H1 (cell line): ENCODE data around the gene MYOM1. TPM values are rescaled to one million over a fixed set of nuclear protein-coding genes. Genes with fewer than 3 reads are reported as not detected.

ENCODE experiments used
- CTCF ChIA-PET: fragments of 300-600 bp; sonication (Branson Sonifier 250); formaldehyde crosslinking; loops from one replicate; lab custom pipeline; 2021; ENCODE audit not compliant: partially characterized antibody; lab: Charles Lee
- POLR2A ChIA-PET: fragments of 300-600 bp; sonication (Branson Sonifier 250); formaldehyde crosslinking; loops from one replicate; lab custom pipeline; 2021; ENCODE audit warnings: inconsistent platforms; ENCODE audit not compliant: partially characterized antibody; lab: Charles Lee
- DNase-seq, 2 experiments: peaks; one replicate each; pipeline versions ENCODE4 v3.0.0 to v3.0.0-alpha.2; 2010 to 2022; ENCODE audit warnings: low spot score in 2 of 2, low read depth in 1 of 2, mixed read lengths in 1 of 2
- FAIRE-seq: peaks from 2 replicates; lab custom pipeline; 2011; peaks lifted over from hg19 to GRCh38; lab: Jason Lieb, UNC
- H2AFZ ChIP-seq: 2 replicates; pipeline ENCODE4 v1.8.1; 2012; ENCODE audit warnings: low read length, inconsistent platforms
- H2AK5ac ChIP-seq: 2 replicates; pipeline ENCODE4 v1.6.1; 2013; ENCODE audit warnings: low read depth, low read length
- H2BK120ac ChIP-seq: replicated peaks from 2 replicates; pipeline ENCODE3; 2013; ENCODE audit warnings: low read depth, low read length, inconsistent platforms
- H2BK12ac ChIP-seq: 2 replicates; pipeline ENCODE4 v1.6.1; 2013; ENCODE audit warnings: low read depth, low read length
- H2BK15ac ChIP-seq: 2 replicates; pipeline ENCODE4 v1.6.1; 2013; ENCODE audit warnings: low read length
- H2BK20ac ChIP-seq: 2 replicates; pipeline ENCODE4 v1.6.1; 2013; ENCODE audit warnings: low read length
- H2BK5ac ChIP-seq: 2 replicates; pipeline ENCODE4 v1.6.1; 2013; ENCODE audit warnings: low read depth, low read length
- H3K14ac ChIP-seq: 2 replicates; pipeline ENCODE4 v1.6.1; 2013; ENCODE audit warnings: inconsistent platforms; ENCODE audit not compliant: insufficient read length
- H3K18ac ChIP-seq: 2 replicates; pipeline ENCODE4 v1.6.1; 2013; ENCODE audit warnings: low read length; ENCODE audit errors: extremely low read depth
- H3K23ac ChIP-seq: 2 replicates; pipeline ENCODE4 v1.6.1; 2013; ENCODE audit warnings: inconsistent platforms; ENCODE audit not compliant: insufficient read length
- H3K23me2 ChIP-seq: 2 replicates; pipeline ENCODE4 v1.6.1; 2013; ENCODE audit warnings: low read depth, low read length
- H3K27ac ChIP-seq: 2 replicates; pipeline ENCODE4 v1.6.1; 2011; ENCODE audit warnings: low read depth, low read length, inconsistent platforms
- H3K27me3 ChIP-seq, 4 experiments: replicated peaks in 1 of 4; 1 replicate in 1 of 4; 2 replicates in 3 of 4; pipeline versions ENCODE4 v1.6.1 to v1.8.1; 2011 to 2013; ENCODE audit warnings: low read length in 3 of 4, mild to moderate bottlenecking in 3 of 4, inconsistent platforms in 2 of 4, mixed read lengths in 2 of 4, moderate library complexity in 1 of 4; ENCODE audit not compliant: control insufficient read depth in 3 of 4, insufficient read depth in 3 of 4; ENCODE audit errors: extremely low read depth in 1 of 4
- H3K36me3 ChIP-seq, 4 experiments: 2 replicates each; pipeline versions ENCODE4 v1.6.1 to v1.8.1; 2011 to 2013; ENCODE audit warnings: mild to moderate bottlenecking in 4 of 4, low read length in 3 of 4, moderate library complexity in 2 of 4, control low read depth in 1 of 4, inconsistent platforms in 1 of 4; ENCODE audit not compliant: insufficient read depth in 4 of 4, control insufficient read depth in 2 of 4
- H3K4ac ChIP-seq: replicated peaks from 2 replicates; pipeline ENCODE3; 2013; ENCODE audit warnings: low read length, low read depth, mixed read lengths, inconsistent platforms; ENCODE audit not compliant: insufficient read length
- H3K4me1 ChIP-seq, 4 experiments: replicated peaks in 1 of 4; 1 replicate in 1 of 4; 2 replicates in 3 of 4; pipeline versions ENCODE4 v1.6.1 to v1.8.1; 2011 to 2013; ENCODE audit warnings: low read length in 3 of 4, inconsistent platforms in 2 of 4, mixed read lengths in 1 of 4; ENCODE audit not compliant: insufficient read depth in 4 of 4, control insufficient read depth in 3 of 4
- H3K4me2 ChIP-seq, 2 experiments: 2 replicates each; pipeline versions ENCODE4 v1.6.1 to v1.8.1; 2011 to 2013; ENCODE audit warnings: low read depth in 2 of 2, low read length in 2 of 2, control low read depth in 1 of 2, inconsistent platforms in 1 of 2, mild to moderate bottlenecking in 1 of 2; ENCODE audit not compliant: insufficient read depth in 1 of 2
- H3K4me3 ChIP-seq, 4 experiments: fragments of 200-600, 300-600 bp in 1 of 4; sonication (generic), shearing (Covaris generic), sonication (Bioruptor Twin) in 1 of 4; 2 replicates each; pipeline versions ENCODE4 v1.5.1 to v1.8.1; 2011 to 2016; ENCODE audit warnings: low read length in 4 of 4, low read depth in 3 of 4, control low read depth in 2 of 4, inconsistent platforms in 2 of 4, mild to moderate bottlenecking in 2 of 4, mixed read lengths in 1 of 4, moderate library complexity in 1 of 4; ENCODE audit not compliant: insufficient read depth in 2 of 4; ENCODE audit errors: extremely low read depth in 1 of 4
- H3K56ac ChIP-seq: replicated peaks from 2 replicates; pipeline ENCODE3; 2013; ENCODE audit warnings: low read depth, mild to moderate bottlenecking, mixed read lengths, low read length, inconsistent platforms; ENCODE audit not compliant: insufficient read length
- H3K79me1 ChIP-seq: 2 replicates; pipeline ENCODE4 v1.6.1; 2013; ENCODE audit warnings: low read depth, low read length, control low read depth
- H3K79me2 ChIP-seq, 2 experiments: 2 replicates each; pipeline versions ENCODE4 v1.6.1 to v1.8.1; 2012 to 2013; ENCODE audit warnings: low read length in 2 of 2, mild to moderate bottlenecking in 2 of 2, inconsistent platforms in 1 of 2; ENCODE audit not compliant: insufficient read depth in 2 of 2, control insufficient read depth in 1 of 2
- H3K9ac ChIP-seq, 4 experiments: replicated peaks in 1 of 4; 1 replicate in 1 of 4; 2 replicates in 3 of 4; pipeline versions ENCODE4 v1.6.1 to v1.8.1; 2011 to 2013; ENCODE audit warnings: low read depth in 3 of 4, low read length in 3 of 4, control low read depth in 2 of 4, mild to moderate bottlenecking in 2 of 4, moderate library complexity in 2 of 4, inconsistent platforms in 1 of 4; ENCODE audit errors: extremely low read depth in 1 of 4
- H3K9me3 ChIP-seq, 2 experiments: 2 replicates each; pipeline versions ENCODE4 v1.6.1 to v1.8.1; 2012 to 2013; ENCODE audit warnings: mild to moderate bottlenecking in 2 of 2, moderate library complexity in 2 of 2, control low read depth in 1 of 2, inconsistent platforms in 1 of 2, low read depth in 1 of 2, low read length in 1 of 2, mixed read lengths in 1 of 2; ENCODE audit not compliant: insufficient read depth in 2 of 2
- H4K20me1 ChIP-seq, 2 experiments: replicated peaks in 1 of 2; 2 replicates each; pipeline versions ENCODE3 to v1.8.1; 2011 to 2013; ENCODE audit warnings: inconsistent platforms in 2 of 2, low read length in 2 of 2, mild to moderate bottlenecking in 1 of 2; ENCODE audit not compliant: insufficient read depth in 2 of 2, control insufficient read depth in 1 of 2
- H4K5ac ChIP-seq: 2 replicates; pipeline ENCODE4 v1.6.1; 2013; ENCODE audit warnings: low read length, low read depth, mixed read lengths, inconsistent platforms; ENCODE audit not compliant: insufficient read length
- H4K8ac ChIP-seq: 2 replicates; pipeline ENCODE4 v1.8.0; 2013; ENCODE audit warnings: mild to moderate bottlenecking, moderate library complexity, low read length, inconsistent platforms; ENCODE audit not compliant: insufficient read depth; ENCODE audit errors: extremely low read depth
- H4K91ac ChIP-seq: replicated peaks from 2 replicates; pipeline ENCODE3; 2013; ENCODE audit warnings: low read length, mixed read lengths, inconsistent platforms; ENCODE audit not compliant: insufficient read length
- BACH1 ChIP-seq: IDR thresholded peaks from 2 replicates; pipeline ENCODE4 v1.6.1; 2012; ENCODE audit warnings: low read length, improper control_type of control experiment
- BCL11A ChIP-seq, 2 experiments: IDR thresholded peaks; one replicate each; pipeline ENCODE4 v1.6.1; 2011; ENCODE audit warnings: low read depth in 2 of 2, low read length in 2 of 2, mild to moderate bottlenecking in 2 of 2
- CEBPB ChIP-seq: IDR thresholded peaks from 2 replicates; pipeline ENCODE4 v1.6.1; 2012; ENCODE audit warnings: low read depth, low read length
- GABPA ChIP-seq: IDR thresholded peaks from 2 replicates; pipeline ENCODE4 v1.6.1; 2011; ENCODE audit warnings: mild to moderate bottlenecking, low read length, moderate library complexity, borderline replicate concordance; ENCODE audit not compliant: insufficient read depth
- HDAC2 ChIP-seq, 2 experiments: fragments of 300-600 bp in 1 of 2; sonication (generic) in 1 of 2; IDR thresholded peaks; 2 replicates each; pipeline ENCODE4 v1.6.1; 2011 to 2012; ENCODE audit warnings: low read depth in 2 of 2, low read length in 2 of 2, mild to moderate bottlenecking in 2 of 2, moderate library complexity in 2 of 2, borderline replicate concordance in 1 of 2, inconsistent platforms in 1 of 2
- HDAC6 ChIP-seq: IDR thresholded peaks from one replicate; pipeline ENCODE4 v1.7.1; 2012; ENCODE audit warnings: low read depth, mild to moderate bottlenecking, inconsistent platforms, low read length, moderate library complexity
- JUN ChIP-seq: IDR thresholded peaks from 2 replicates; pipeline ENCODE4 v1.6.1; 2011; ENCODE audit warnings: low read depth, mild to moderate bottlenecking, improper control_type of control experiment, low read length
- RXRA ChIP-seq: IDR thresholded peaks from 2 replicates; pipeline ENCODE4 v1.6.1; 2011; ENCODE audit warnings: low read depth, mild to moderate bottlenecking, low read length, moderate library complexity; ENCODE audit not compliant: insufficient read depth
- TAF7 ChIP-seq: optimal IDR thresholded peaks from 2 replicates; pipeline ENCODE3; 2011; ENCODE audit warnings: low read depth, mild to moderate bottlenecking, inconsistent platforms, low read length, moderate library complexity, borderline replicate concordance
- WGBS, 2 experiments: shearing (Covaris generic) in 1 of 2; methylation state at CpG; one replicate each; pipeline versions ENCODE4 v1.1.6 to v1.1.7; 2013 to 2015; ENCODE audit warnings: low lambda C conversion rate in 2 of 2, mixed read lengths in 2 of 2, inconsistent platforms in 1 of 2, low coverage in 1 of 2, missing lambda C conversion rate in 1 of 2; ENCODE audit not compliant: insufficient replicate concordance in 2 of 2, insufficient coverage in 1 of 2, insufficient read length in 1 of 2; ENCODE audit errors: extremely low coverage in 1 of 2, missing lambda C conversion rate in 1 of 2; 5-methylcytosine and 5-hydroxymethylcytosine counted together
- polyA plus RNA-seq, 7 experiments: library from polyadenylated mRNA; depleted of rRNA in 3 of 7; stranded (reverse) in 5 of 7; unstranded in 2 of 7; fragments of >200 nt in 5 of 7; fragments of 200-250 nt in 2 of 7; gene quantifications; 1 replicate in 5 of 7; 2 replicates in 1 of 7; 4 replicates in 1 of 7; pipeline versions ENCODE4 v1.2.1 to v1.2.3, GENCODE V29; 2011 to 2013; ENCODE audit warnings: missing spikeins in 2 of 7, mixed read lengths in 2 of 7
- total RNA-seq: library from RNA; stranded (reverse); fragmentation: NEBNext Ultra II Directional; extraction: Animal tissue kit (Norgen Biotek cat#: 25700); gene quantifications from 2 replicates; pipeline ENCODE4 v1.2.1, GENCODE V29; 2021
- TF ChIP-seq, protein P1 (sequence below): IDR thresholded peaks from 2 replicates; pipeline ENCODE4 v1.6.1; 2012; ENCODE audit warnings: inconsistent platforms
- TF ChIP-seq, protein P2 (sequence below): IDR thresholded peaks from 2 replicates; pipeline ENCODE4 v1.6.1; 2011; ENCODE audit warnings: low read length, improper control_type of control experiment

The MYOM1 gene
- total and polyA plus RNA-seq, 2 of the 8 experiments (the other 6 are each of a cell fraction or from before 2014, with no cell fraction given) = 0.06 to 0.32 TPM

DNA sequence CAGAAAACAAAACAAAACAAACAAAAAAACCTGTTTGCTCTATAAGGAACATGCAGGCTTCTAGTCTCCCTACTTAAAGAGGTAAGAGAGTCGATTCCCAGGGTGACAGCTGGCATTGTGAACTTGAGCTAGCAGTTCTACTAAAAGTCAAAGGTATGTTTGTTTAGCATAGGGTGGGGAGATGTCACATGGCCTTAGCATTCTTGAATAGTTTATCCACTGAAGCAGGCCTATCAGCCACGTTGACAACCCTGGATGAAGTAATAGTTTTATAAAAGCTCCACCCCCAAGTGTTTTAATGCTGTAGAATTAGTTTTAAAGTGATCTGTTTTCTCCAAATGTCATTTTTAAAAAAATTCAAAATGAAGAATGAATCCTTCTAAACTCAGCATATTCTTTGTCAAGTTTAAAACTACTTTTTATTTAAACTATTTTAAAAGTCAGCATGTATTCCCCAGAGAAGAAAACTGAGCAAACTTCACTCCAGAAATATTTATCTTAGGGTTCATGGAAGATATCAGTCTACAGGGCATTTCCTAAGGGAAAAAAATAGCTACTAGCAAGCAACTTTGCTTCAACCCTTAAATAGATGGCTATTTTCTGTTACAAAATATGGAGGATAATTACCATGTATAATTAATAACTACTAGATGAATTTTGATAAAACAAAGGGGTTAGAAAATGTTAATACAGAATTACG lies 1.7 kb downstream of the MYOM1 start:
- Histone ChIP-seq H3K56ac (no peak overlapping the region), H3K79me2 (no peaks in the 10 kb centered on the region), H2BK12ac (no peak overlapping the region), H2BK5ac (no peak overlapping the region), H2BK120ac (no peak overlapping the region), H2AFZ (no peak overlapping the region), H3K14ac (no peak overlapping the region), H3K79me1 (no peaks in the 10 kb centered on the region), H3K4me1 (peaks cover 0 to 4% (median under 1%) of the 10 kb centered on the region in 4 experiments; a peak in 1 of 7 replicates), H4K8ac (no peak overlapping the region), H3K4ac (no peak overlapping the region), H3K18ac (no peak overlapping the region), H2BK15ac (no peak overlapping the region), H3K23ac (no peak overlapping the region), H3K27ac (no peak overlapping the region), H3K9ac (no peak overlapping the region), H4K5ac (no peak overlapping the region), H3K4me2 (no peak overlapping the region), H4K91ac (no peak overlapping the region), H3K36me3 (no peaks in the 10 kb centered on the region), H3K9me3 (no peaks in the 10 kb centered on the region; a peak in 1 of 4 replicates), H3K23me2 (no peaks in the 10 kb centered on the region), H4K20me1 (no peaks in the 10 kb centered on the region), H2BK20ac (no peak overlapping the region), H3K27me3 (no peaks in the 10 kb centered on the region), H3K4me3 (no peak overlapping the region), H2AK5ac (no peak overlapping the region)
- no peak for FAIRE-seq
- CTCF ChIA-PET = interaction anchor here (0.8 to 1.6 kb wide), 3 partner anchors 16 to 286 kb away, joined by 3 to 4 read pairs (median 3); no protein-coding TSS in a partner anchor
- POLR2A ChIA-PET = interaction anchor here (1.2 kb wide), 1 partner anchor 12 kb away, joined by 3 read pairs; no protein-coding TSS in a partner anchor
- 79% methylated on average over 3 of the region's 3 CpGs; no CpG with 5 or more reads in 1 of the 2 experiments for WGBS, 2 experiments
- DNase-seq = no peak
- TF ChIP-seq, protein P1, sequence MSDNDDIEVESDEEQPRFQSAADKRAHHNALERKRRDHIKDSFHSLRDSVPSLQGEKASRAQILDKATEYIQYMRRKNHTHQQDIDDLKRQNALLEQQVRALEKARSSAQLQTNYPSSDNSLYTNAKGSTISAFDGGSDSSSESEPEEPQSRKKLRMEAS = no peak
- TF ChIP-seq BCL11A (IDR thresholded peaks at IDR 0.05; ENCODE audit: low read depth in 2 of 2, low read length in 2 of 2) (no peak), HDAC2 (IDR thresholded peaks at IDR 0.05; ENCODE audit: borderline replicate concordance in 1 of 2, low read depth in 2 of 2, low read length in 2 of 2) (no peak), JUN (no peak), CEBPB (no peak), HDAC6 (no peak), BACH1 (no peak), GABPA (no peak), TAF7 (no peak), RXRA (no peak)
- TF ChIP-seq, protein P2, sequence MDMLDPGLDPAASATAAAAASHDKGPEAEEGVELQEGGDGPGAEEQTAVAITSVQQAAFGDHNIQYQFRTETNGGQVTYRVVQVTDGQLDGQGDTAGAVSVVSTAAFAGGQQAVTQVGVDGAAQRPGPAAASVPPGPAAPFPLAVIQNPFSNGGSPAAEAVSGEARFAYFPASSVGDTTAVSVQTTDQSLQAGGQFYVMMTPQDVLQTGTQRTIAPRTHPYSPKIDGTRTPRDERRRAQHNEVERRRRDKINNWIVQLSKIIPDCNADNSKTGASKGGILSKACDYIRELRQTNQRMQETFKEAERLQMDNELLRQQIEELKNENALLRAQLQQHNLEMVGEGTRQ = no peak
